H1 (cell line): ENCODE results near the gene POU2F1. TPM values are rescaled to one million over a fixed set of nuclear protein-coding genes. Genes with fewer than 3 reads are reported as not detected.

Source experiments
- CTCF ChIA-PET: fragments of 300-600 bp; sonication (Branson Sonifier 250); formaldehyde crosslinking; loops from one replicate; lab custom pipeline; 2021; ENCODE audit not compliant: partially characterized antibody; lab: Charles Lee
- POLR2A ChIA-PET: fragments of 300-600 bp; sonication (Branson Sonifier 250); formaldehyde crosslinking; loops from one replicate; lab custom pipeline; 2021; ENCODE audit warnings: inconsistent platforms; ENCODE audit not compliant: partially characterized antibody; lab: Charles Lee
- DNase-seq, 2 experiments: peaks; one replicate each; pipeline versions ENCODE4 v3.0.0 to v3.0.0-alpha.2; 2010 to 2022; ENCODE audit warnings: low spot score in 2 of 2, low read depth in 1 of 2, mixed read lengths in 1 of 2
- FAIRE-seq: peaks from 2 replicates; lab custom pipeline; 2011; peaks lifted over from hg19 to GRCh38; lab: Jason Lieb, UNC
- H2AFZ ChIP-seq: 2 replicates; pipeline ENCODE4 v1.8.1; 2012; ENCODE audit warnings: low read length, inconsistent platforms
- H2AK5ac ChIP-seq: 2 replicates; pipeline ENCODE4 v1.6.1; 2013; ENCODE audit warnings: low read depth, low read length
- H2BK120ac ChIP-seq: replicated peaks from 2 replicates; pipeline ENCODE3; 2013; ENCODE audit warnings: low read depth, low read length, inconsistent platforms
- H2BK12ac ChIP-seq: 2 replicates; pipeline ENCODE4 v1.6.1; 2013; ENCODE audit warnings: low read depth, low read length
- H2BK15ac ChIP-seq: 2 replicates; pipeline ENCODE4 v1.6.1; 2013; ENCODE audit warnings: low read length
- H2BK20ac ChIP-seq: 2 replicates; pipeline ENCODE4 v1.6.1; 2013; ENCODE audit warnings: low read length
- H2BK5ac ChIP-seq: 2 replicates; pipeline ENCODE4 v1.6.1; 2013; ENCODE audit warnings: low read depth, low read length
- H3K14ac ChIP-seq: 2 replicates; pipeline ENCODE4 v1.6.1; 2013; ENCODE audit warnings: inconsistent platforms; ENCODE audit not compliant: insufficient read length
- H3K18ac ChIP-seq: 2 replicates; pipeline ENCODE4 v1.6.1; 2013; ENCODE audit warnings: low read length; ENCODE audit errors: extremely low read depth
- H3K23ac ChIP-seq: 2 replicates; pipeline ENCODE4 v1.6.1; 2013; ENCODE audit warnings: inconsistent platforms; ENCODE audit not compliant: insufficient read length
- H3K23me2 ChIP-seq: 2 replicates; pipeline ENCODE4 v1.6.1; 2013; ENCODE audit warnings: low read depth, low read length
- H3K27ac ChIP-seq: 2 replicates; pipeline ENCODE4 v1.6.1; 2011; ENCODE audit warnings: low read depth, low read length, inconsistent platforms
- H3K27me3 ChIP-seq, 4 experiments: replicated peaks in 1 of 4; 1 replicate in 1 of 4; 2 replicates in 3 of 4; pipeline versions ENCODE4 v1.6.1 to v1.8.1; 2011 to 2013; ENCODE audit warnings: low read length in 3 of 4, mild to moderate bottlenecking in 3 of 4, inconsistent platforms in 2 of 4, mixed read lengths in 2 of 4, moderate library complexity in 1 of 4; ENCODE audit not compliant: control insufficient read depth in 3 of 4, insufficient read depth in 3 of 4; ENCODE audit errors: extremely low read depth in 1 of 4
- H3K36me3 ChIP-seq, 4 experiments: 2 replicates each; pipeline versions ENCODE4 v1.6.1 to v1.8.1; 2011 to 2013; ENCODE audit warnings: mild to moderate bottlenecking in 4 of 4, low read length in 3 of 4, moderate library complexity in 2 of 4, control low read depth in 1 of 4, inconsistent platforms in 1 of 4; ENCODE audit not compliant: insufficient read depth in 4 of 4, control insufficient read depth in 2 of 4
- H3K4ac ChIP-seq: replicated peaks from 2 replicates; pipeline ENCODE3; 2013; ENCODE audit warnings: low read length, low read depth, mixed read lengths, inconsistent platforms; ENCODE audit not compliant: insufficient read length
- H3K4me1 ChIP-seq, 4 experiments: replicated peaks in 1 of 4; 1 replicate in 1 of 4; 2 replicates in 3 of 4; pipeline versions ENCODE4 v1.6.1 to v1.8.1; 2011 to 2013; ENCODE audit warnings: low read length in 3 of 4, inconsistent platforms in 2 of 4, mixed read lengths in 1 of 4; ENCODE audit not compliant: insufficient read depth in 4 of 4, control insufficient read depth in 3 of 4
- H3K4me2 ChIP-seq, 2 experiments: 2 replicates each; pipeline versions ENCODE4 v1.6.1 to v1.8.1; 2011 to 2013; ENCODE audit warnings: low read depth in 2 of 2, low read length in 2 of 2, control low read depth in 1 of 2, inconsistent platforms in 1 of 2, mild to moderate bottlenecking in 1 of 2; ENCODE audit not compliant: insufficient read depth in 1 of 2
- H3K4me3 ChIP-seq, 4 experiments: fragments of 200-600, 300-600 bp in 1 of 4; sonication (generic), shearing (Covaris generic), sonication (Bioruptor Twin) in 1 of 4; 2 replicates each; pipeline versions ENCODE4 v1.5.1 to v1.8.1; 2011 to 2016; ENCODE audit warnings: low read length in 4 of 4, low read depth in 3 of 4, control low read depth in 2 of 4, inconsistent platforms in 2 of 4, mild to moderate bottlenecking in 2 of 4, mixed read lengths in 1 of 4, moderate library complexity in 1 of 4; ENCODE audit not compliant: insufficient read depth in 2 of 4; ENCODE audit errors: extremely low read depth in 1 of 4
- H3K56ac ChIP-seq: replicated peaks from 2 replicates; pipeline ENCODE3; 2013; ENCODE audit warnings: low read depth, mild to moderate bottlenecking, mixed read lengths, low read length, inconsistent platforms; ENCODE audit not compliant: insufficient read length
- H3K79me1 ChIP-seq: 2 replicates; pipeline ENCODE4 v1.6.1; 2013; ENCODE audit warnings: low read depth, low read length, control low read depth
- H3K79me2 ChIP-seq, 2 experiments: 2 replicates each; pipeline versions ENCODE4 v1.6.1 to v1.8.1; 2012 to 2013; ENCODE audit warnings: low read length in 2 of 2, mild to moderate bottlenecking in 2 of 2, inconsistent platforms in 1 of 2; ENCODE audit not compliant: insufficient read depth in 2 of 2, control insufficient read depth in 1 of 2
- H3K9ac ChIP-seq, 4 experiments: replicated peaks in 1 of 4; 1 replicate in 1 of 4; 2 replicates in 3 of 4; pipeline versions ENCODE4 v1.6.1 to v1.8.1; 2011 to 2013; ENCODE audit warnings: low read depth in 3 of 4, low read length in 3 of 4, control low read depth in 2 of 4, mild to moderate bottlenecking in 2 of 4, moderate library complexity in 2 of 4, inconsistent platforms in 1 of 4; ENCODE audit errors: extremely low read depth in 1 of 4
- H3K9me3 ChIP-seq, 2 experiments: 2 replicates each; pipeline versions ENCODE4 v1.6.1 to v1.8.1; 2012 to 2013; ENCODE audit warnings: mild to moderate bottlenecking in 2 of 2, moderate library complexity in 2 of 2, control low read depth in 1 of 2, inconsistent platforms in 1 of 2, low read depth in 1 of 2, low read length in 1 of 2, mixed read lengths in 1 of 2; ENCODE audit not compliant: insufficient read depth in 2 of 2
- H4K20me1 ChIP-seq, 2 experiments: replicated peaks in 1 of 2; 2 replicates each; pipeline versions ENCODE3 to v1.8.1; 2011 to 2013; ENCODE audit warnings: inconsistent platforms in 2 of 2, low read length in 2 of 2, mild to moderate bottlenecking in 1 of 2; ENCODE audit not compliant: insufficient read depth in 2 of 2, control insufficient read depth in 1 of 2
- H4K5ac ChIP-seq: 2 replicates; pipeline ENCODE4 v1.6.1; 2013; ENCODE audit warnings: low read length, low read depth, mixed read lengths, inconsistent platforms; ENCODE audit not compliant: insufficient read length
- H4K8ac ChIP-seq: 2 replicates; pipeline ENCODE4 v1.8.0; 2013; ENCODE audit warnings: mild to moderate bottlenecking, moderate library complexity, low read length, inconsistent platforms; ENCODE audit not compliant: insufficient read depth; ENCODE audit errors: extremely low read depth
- H4K91ac ChIP-seq: replicated peaks from 2 replicates; pipeline ENCODE3; 2013; ENCODE audit warnings: low read length, mixed read lengths, inconsistent platforms; ENCODE audit not compliant: insufficient read length
- ASH2L ChIP-seq: fragments of 200-600, 300-600 bp; sonication (generic); IDR thresholded peaks from one replicate; pipeline ENCODE4 v1.7.1; 2017; ENCODE audit warnings: low read length
- CEBPB ChIP-seq: IDR thresholded peaks from 2 replicates; pipeline ENCODE4 v1.6.1; 2012; ENCODE audit warnings: low read depth, low read length
- CTBP2 ChIP-seq: IDR thresholded peaks from 2 replicates; pipeline ENCODE4 v1.7.0; 2011; ENCODE audit warnings: borderline replicate concordance, mild to moderate bottlenecking, moderate library complexity, mixed read lengths, low read length; ENCODE audit not compliant: insufficient read depth, insufficient read length
- EGR1 ChIP-seq: IDR thresholded peaks from 2 replicates; pipeline ENCODE4 v1.6.1; 2011; ENCODE audit warnings: low read depth, low read length, borderline replicate concordance
- FOSL1 ChIP-seq: IDR thresholded peaks from 2 replicates; pipeline ENCODE4 v1.6.1; 2011; ENCODE audit warnings: mild to moderate bottlenecking, low read depth, low read length, moderate library complexity; ENCODE audit not compliant: insufficient read depth
- GTF2F1 ChIP-seq: IDR thresholded peaks from 2 replicates; pipeline ENCODE4 v1.6.1; 2012; ENCODE audit warnings: low read depth, low read length, improper control_type of control experiment, borderline replicate concordance
- JUND ChIP-seq: IDR thresholded peaks from 2 replicates; pipeline ENCODE4 v1.6.1; 2011; ENCODE audit warnings: mild to moderate bottlenecking, improper control_type of control experiment, low read length
- POU5F1 ChIP-seq: IDR thresholded peaks from 2 replicates; pipeline ENCODE4 v1.6.1; 2011; ENCODE audit warnings: low read depth, mild to moderate bottlenecking, low read length, moderate library complexity
- RAD21 ChIP-seq, 2 experiments: IDR thresholded peaks in 1 of 2; conservative IDR thresholded peaks in 1 of 2; 2 replicates each; pipeline ENCODE4 v1.6.1; 2011; ENCODE audit warnings: low read depth in 2 of 2, low read length in 2 of 2, improper control_type of control experiment in 1 of 2, inconsistent platforms in 1 of 2, mild to moderate bottlenecking in 1 of 2, moderate library complexity in 1 of 2
- SAP30 ChIP-seq: fragments of 300-600 bp; sonication (generic); IDR thresholded peaks from 2 replicates; pipeline ENCODE4 v1.7.1; 2012; ENCODE audit warnings: low read length, moderate library complexity, mild to moderate bottlenecking, inconsistent platforms; ENCODE audit not compliant: insufficient read depth, insufficient replicate concordance
- SIN3A ChIP-seq, 2 experiments: IDR thresholded peaks in 1 of 2; conservative IDR thresholded peaks in 1 of 2; 2 replicates each; pipeline ENCODE4 v1.6.1; 2011 to 2012; ENCODE audit warnings: low read length in 2 of 2, improper control_type of control experiment in 1 of 2, low read depth in 1 of 2, mild to moderate bottlenecking in 1 of 2
- TCF12 ChIP-seq: IDR thresholded peaks from 2 replicates; pipeline ENCODE4 v1.6.1; 2011; ENCODE audit warnings: low read depth, mild to moderate bottlenecking, low read length
- ZNF274 ChIP-seq: IDR thresholded peaks from 2 replicates; pipeline ENCODE4 v1.7.0; 2012; ENCODE audit warnings: low read length, borderline replicate concordance; ENCODE audit errors: extremely low read depth
- WGBS, 2 experiments: shearing (Covaris generic) in 1 of 2; methylation state at CpG; one replicate each; pipeline versions ENCODE4 v1.1.6 to v1.1.7; 2013 to 2015; ENCODE audit warnings: low lambda C conversion rate in 2 of 2, mixed read lengths in 2 of 2, inconsistent platforms in 1 of 2, low coverage in 1 of 2, missing lambda C conversion rate in 1 of 2; ENCODE audit not compliant: insufficient replicate concordance in 2 of 2, insufficient coverage in 1 of 2, insufficient read length in 1 of 2; ENCODE audit errors: extremely low coverage in 1 of 2, missing lambda C conversion rate in 1 of 2; 5-methylcytosine and 5-hydroxymethylcytosine counted together
- polyA plus RNA-seq, 7 experiments: library from polyadenylated mRNA; depleted of rRNA in 3 of 7; stranded (reverse) in 5 of 7; unstranded in 2 of 7; fragments of >200 nt in 5 of 7; fragments of 200-250 nt in 2 of 7; gene quantifications; 1 replicate in 5 of 7; 2 replicates in 1 of 7; 4 replicates in 1 of 7; pipeline versions ENCODE4 v1.2.1 to v1.2.3, GENCODE V29; 2011 to 2013; ENCODE audit warnings: missing spikeins in 2 of 7, mixed read lengths in 2 of 7
- total RNA-seq: library from RNA; stranded (reverse); fragmentation: NEBNext Ultra II Directional; extraction: Animal tissue kit (Norgen Biotek cat#: 25700); gene quantifications from 2 replicates; pipeline ENCODE4 v1.2.1, GENCODE V29; 2021

POU2F1 gene
- total and polyA plus RNA-seq, 2 of the 8 experiments (the other 6 are each of a cell fraction or from before 2014, with no cell fraction given) = 37.0 to 57.2 TPM

DNA sequence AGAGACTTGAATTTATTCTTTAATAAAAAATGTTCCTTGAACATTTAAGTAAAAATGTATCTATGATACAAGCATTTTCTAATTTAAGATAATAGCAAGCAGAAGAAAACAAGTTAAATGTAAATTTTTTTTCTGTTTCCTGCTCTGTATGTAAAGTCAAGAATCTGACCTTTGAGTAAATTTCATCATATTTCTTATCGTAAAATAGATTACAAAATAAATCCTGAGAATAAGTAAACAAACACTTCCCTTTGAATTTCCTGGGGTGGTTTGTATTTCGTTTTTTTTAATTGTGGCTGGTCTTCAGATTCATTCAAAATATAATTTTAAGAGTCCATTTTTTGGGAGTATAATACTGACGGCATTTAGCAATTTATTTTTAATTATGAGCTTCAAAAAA, 77.6 kb downstream of the POU2F1 start:
- no peaks in the 10 kb centered on the region for H3K27me3 ChIP-seq
- POLR2A ChIA-PET = interaction anchor here (0.7 to 1.0 kb wide), 2 partner anchors 16 to 20 kb away, joined by 4 read pairs; no protein-coding TSS in a partner anchor
- 86% methylated on average over 3 of the region's 3 CpGs; no CpG with 5 or more reads in 1 of the 2 experiments for WGBS, 2 experiments
- TF ChIP-seq SIN3A (conservative IDR thresholded peaks at IDR 0.05 in 1 of 2, IDR thresholded peaks at IDR 0.05 in 1 of 2; ENCODE audit: low read depth in 1 of 2, low read length in 2 of 2) = no peak
- no peak for TF ChIP-seq CEBPB
- no peak for TF ChIP-seq EGR1
- no peak for TF ChIP-seq FOSL1
- TF ChIP-seq CTBP2 = no peak
- TF ChIP-seq ZNF274 = no peak
- TF ChIP-seq TCF12 = no peak
- no peak for TF ChIP-seq ASH2L
- no peak for TF ChIP-seq GTF2F1
- TF ChIP-seq POU5F1 = no peak
- TF ChIP-seq SAP30 = no peak
- TF ChIP-seq JUND = no peak
- TF ChIP-seq RAD21 (IDR thresholded peaks at IDR 0.05 in 1 of 2, conservative IDR thresholded peaks at IDR 0.05 in 1 of 2; ENCODE audit: low read depth in 2 of 2, low read length in 2 of 2) = no peak

More for the DNA sequence above, 77.6 kb downstream of the POU2F1 start:
- Histone ChIP-seq H2AK5ac (no peak overlapping the region), H3K27ac (no peak overlapping the region), H3K4me3 (no peak overlapping the region), H3K18ac (no peak overlapping the region), H3K36me3 (no peaks in the 10 kb centered on the region), H3K79me2 (peaks cover 3 to 88% of the 10 kb centered on the region in 2 experiments; a peak in 3 of 4 replicates), H2AFZ (no peak overlapping the region), H3K9me3 (no peaks in the 10 kb centered on the region), H3K4me2 (no peak overlapping the region), H4K8ac (no peak overlapping the region), H3K4me1 (peaks cover 0 to 9% (median 0%) of the 10 kb centered on the region in 4 experiments; a peak in 5 of 7 replicates), H4K5ac (no peak overlapping the region), H2BK20ac (no peak overlapping the region), H2BK5ac (no peak overlapping the region), H3K4ac (no peak overlapping the region), H4K91ac (no peak overlapping the region), H3K79me1 (no peaks in the 10 kb centered on the region; the same call in none of the 2 replicates), H3K23me2 (no peaks in the 10 kb centered on the region), H2BK12ac (no peak overlapping the region), H3K56ac (no peak overlapping the region), H2BK15ac (no peak overlapping the region), H3K14ac (no peak overlapping the region), H3K9ac (no peak overlapping the region), H2BK120ac (no peak overlapping the region), H4K20me1 (peaks cover 1 to 2% of the 10 kb centered on the region in 2 experiments), H3K23ac (no peak overlapping the region)
- CTCF ChIA-PET = interaction anchor here (0.6 kb wide), 1 partner anchor 1483 kb away, joined by 3 read pairs; no protein-coding TSS in a partner anchor
- DNase-seq (no peak), FAIRE-seq (no peak)
